ENCODE measurements around the gene SHANK3. TPM values are rescaled to one million over a fixed set of nuclear protein-coding genes. Genes with fewer than 3 reads are reported as not detected.

Gene SHANK3
- total RNA-seq, 1 experiment from 2014 or later: 0.46 TPM

DNA sequence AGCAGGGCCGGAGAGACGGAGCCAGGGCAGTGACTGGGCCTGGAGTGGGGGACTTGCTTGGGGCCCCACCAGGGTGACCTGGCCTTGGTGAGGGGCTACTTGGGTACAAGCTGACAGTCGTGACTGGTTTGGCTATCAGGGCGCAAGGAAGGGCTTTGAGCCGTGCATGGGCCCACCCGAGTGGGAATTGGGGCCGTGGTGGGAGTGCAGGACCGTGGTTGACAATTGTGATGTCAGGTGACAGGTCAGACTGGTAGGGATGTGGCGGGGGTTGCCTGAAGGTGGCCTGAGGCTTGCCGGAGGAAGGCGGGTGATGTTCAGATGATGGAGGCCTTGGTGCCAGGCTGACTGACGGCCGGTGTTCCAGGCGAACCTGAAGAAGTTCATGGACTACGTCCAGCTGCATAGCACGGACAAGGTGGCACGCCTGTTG lies 5.6 kb downstream of the SHANK3 start:
- DNase-seq (ENCODE audit: low read depth): no peak

DNA sequence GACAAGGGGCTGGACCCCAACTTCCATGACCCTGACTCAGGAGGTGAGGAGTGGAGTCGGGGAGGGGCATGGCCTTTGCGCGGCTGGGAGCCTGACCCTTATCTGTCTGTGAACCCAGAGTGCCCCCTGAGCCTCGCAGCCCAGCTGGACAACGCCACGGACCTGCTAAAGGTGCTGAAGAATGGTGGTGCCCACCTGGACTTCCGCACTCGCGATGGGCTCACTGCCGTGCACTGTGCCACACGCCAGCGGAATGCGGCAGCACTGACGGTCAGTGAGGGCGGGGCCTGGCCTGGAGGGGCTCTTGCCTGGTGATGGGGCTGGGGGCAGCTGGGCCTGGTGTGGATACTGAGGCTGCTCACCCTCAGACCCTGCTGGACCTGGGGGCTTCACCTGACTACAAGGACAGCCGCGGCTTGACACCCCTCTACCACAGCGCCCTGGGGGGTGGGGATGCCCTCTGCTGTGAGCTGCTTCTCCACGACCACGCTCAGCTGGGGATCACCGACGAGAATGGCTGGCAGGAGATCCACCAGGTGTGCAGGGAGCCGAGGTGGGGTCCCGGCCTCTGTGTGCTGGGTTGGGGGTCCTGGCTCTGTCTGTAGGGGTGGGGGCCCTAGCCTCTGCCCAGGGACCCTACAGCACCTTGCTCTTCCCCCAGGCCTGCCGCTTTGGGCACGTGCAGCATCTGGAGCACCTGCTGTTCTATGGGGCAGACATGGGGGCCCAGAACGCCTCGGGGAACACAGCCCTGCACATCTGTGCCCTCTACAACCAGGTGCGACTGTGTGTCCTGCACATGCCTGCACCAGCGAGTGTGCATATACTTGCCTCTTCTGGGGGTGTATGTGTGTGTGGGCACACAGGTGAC lies 6.3 kb downstream of the SHANK3 start:
- no peak for DNase-seq (ENCODE audit: low read depth)

DNA sequence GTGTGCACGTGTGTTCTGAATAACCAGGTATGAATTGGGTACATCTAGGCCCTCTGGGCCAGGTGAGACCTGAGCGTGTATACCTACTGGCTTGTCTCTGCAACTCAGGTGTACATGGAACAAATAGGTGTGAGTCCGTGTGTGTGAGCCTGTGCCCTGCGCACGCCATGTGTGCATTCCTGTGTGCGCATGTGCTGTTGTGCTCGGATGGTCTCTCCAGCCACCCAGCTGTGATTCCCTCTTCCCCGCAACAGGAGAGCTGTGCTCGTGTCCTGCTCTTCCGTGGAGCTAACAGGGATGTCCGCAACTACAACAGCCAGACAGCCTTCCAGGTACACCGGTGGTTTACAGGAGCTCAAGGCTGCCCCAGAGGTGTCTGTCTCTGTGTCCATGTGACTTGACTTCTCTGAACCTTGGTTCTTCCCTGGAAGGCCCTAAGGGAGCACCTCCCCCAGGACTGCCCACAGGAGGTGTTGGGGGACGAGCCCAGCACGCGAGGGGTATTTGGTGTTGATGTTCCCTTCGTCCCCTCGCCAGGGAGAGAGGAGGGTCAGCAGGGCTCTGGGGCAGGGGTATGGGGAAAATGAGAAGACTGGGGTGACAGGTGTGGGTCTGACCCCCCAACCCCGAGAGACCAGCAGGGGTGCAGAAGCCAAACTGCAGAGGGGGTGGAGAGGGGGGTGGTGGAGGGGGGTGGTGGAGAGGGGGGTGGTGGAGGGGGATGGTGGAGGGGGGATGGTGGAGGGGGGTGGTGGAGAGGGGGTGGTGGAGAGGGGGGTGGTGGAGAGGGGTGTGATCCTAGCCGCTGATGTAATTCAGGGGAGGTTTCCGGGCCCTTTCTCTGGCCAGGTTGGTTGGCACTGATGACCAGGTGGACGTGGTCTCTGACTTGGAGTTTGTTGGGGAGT lies 10.7 kb downstream of the SHANK3 start:
- DNase-seq (ENCODE audit: low read depth): no peak

DNA sequence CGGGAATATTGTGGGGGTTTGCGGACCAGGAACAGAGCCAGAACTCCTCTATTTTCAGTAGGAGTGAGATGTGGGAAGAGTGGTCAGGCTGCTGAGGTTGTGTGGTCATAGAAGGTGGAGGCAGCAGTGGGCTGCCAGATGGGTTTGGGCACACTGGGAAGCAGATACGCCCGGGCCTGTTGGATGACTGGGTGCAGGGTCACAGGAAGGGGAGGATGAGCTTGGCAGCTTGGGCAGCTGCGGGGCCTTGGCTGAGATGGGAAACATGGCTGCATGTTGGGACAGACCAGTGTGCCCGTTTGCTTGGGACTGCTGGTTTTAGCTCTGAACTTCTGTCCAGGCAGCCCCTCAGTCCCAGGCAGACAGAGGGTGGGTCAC lies 11.4 kb downstream of the SHANK3 start:
- DNase-seq (ENCODE audit: low read depth): no peak

DNA sequence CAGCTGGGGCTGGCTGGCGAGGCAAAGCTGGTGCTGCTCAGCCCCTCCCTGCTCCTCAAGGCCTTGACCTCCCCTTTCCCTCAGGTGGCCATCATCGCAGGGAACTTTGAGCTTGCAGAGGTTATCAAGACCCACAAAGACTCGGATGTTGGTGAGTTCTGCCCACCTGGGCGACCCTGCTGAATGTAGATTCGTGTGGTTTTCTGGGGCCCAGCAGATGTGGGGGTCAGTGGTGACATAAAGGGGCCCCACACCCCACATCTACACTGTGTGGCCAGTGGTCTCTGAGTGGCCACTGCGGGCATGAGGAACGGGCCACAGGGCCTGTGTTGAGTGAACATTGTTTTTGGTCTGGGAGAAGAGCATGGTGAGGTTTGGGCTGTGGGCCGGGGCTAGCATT lies 11.9 kb downstream of the SHANK3 start:
- no peak for DNase-seq (ENCODE audit: low read depth)

DNA sequence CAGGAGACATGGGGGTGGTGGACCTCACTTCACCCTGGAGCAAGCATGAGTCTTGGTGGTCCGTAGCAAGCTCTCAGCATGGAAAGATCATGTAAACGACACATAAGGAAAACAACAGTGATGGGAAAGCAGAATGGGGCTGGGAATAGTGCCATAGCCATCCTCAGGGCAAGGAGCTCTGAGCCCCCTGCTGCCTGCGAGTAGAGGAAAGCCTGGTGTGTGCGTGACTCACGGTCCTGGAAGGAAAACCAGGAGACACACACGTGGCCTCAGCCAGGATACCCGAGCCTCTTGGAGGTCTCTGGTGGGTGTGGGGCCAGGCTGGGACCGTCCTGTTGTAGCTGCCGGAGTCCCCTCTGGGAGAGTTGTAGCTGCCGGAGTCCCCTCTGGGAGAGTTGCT lies 12.4 kb downstream of the SHANK3 start:
- DNase-seq (ENCODE audit: low read depth): peak; percentile 66

DNA sequence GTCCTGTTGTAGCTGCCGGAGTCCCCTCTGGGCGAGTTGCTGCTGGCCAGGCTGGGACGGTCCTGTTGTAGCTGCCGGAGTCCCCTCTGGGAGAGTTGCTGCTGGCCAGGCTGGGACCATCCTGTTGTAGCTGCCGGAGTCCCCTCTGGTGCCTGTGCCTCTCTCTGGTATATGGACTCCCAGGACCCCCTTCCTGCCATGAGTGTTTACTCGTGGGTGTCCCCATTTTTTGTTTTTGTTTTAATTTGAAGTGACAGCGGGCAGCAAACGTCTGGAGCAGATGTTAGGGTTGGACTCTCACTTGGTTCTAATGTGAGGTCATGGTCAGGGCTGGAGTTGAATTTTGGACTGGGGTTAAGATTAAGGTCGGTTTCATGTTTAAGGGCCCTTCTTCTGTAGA lies 14.2 kb downstream of the SHANK3 start:
- no peak for DNase-seq (ENCODE audit: low read depth)

DNA sequence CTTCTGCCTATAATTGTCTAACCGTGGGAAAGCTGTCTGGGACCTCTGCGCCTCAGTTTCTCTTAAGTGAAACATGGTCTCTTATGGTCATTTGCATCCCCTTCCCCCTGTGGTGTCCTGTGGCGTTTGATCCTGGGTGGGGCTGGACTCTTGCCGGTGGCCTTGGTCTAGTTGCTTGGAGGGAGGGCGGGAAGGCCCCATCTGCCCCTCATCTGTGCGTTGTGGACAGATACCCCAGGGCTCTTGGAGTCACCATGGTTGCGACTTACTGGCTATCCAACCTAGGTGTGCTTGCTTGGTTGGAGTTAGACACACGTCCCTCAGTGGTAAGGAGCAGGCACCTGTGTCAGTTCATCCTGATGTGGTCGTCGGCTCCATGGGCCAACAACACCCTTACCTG lies 15.2 kb downstream of the SHANK3 start:
- DNase-seq (ENCODE audit: low read depth): no peak

DNA sequence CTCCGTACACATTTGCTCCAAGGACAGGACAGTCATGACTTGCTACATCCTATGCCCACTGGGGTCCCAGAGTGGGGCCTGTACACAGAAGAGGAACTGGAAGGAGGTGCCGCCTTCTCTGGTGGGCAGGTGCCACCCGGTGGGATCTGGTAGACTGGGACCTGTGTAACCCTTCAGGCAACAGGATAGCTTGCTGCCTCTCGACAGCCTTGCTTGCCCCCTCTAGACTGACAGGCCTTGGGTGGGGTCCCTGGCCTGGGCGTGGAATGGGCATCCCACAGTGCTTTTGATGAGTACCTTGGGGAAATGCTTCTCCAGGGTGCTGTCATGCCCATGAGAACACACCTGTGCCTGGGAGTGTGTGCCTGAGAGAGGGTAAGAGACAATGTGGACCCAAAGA lies 15.8 kb downstream of the SHANK3 start:
- no peak for DNase-seq (ENCODE audit: low read depth)

DNA sequence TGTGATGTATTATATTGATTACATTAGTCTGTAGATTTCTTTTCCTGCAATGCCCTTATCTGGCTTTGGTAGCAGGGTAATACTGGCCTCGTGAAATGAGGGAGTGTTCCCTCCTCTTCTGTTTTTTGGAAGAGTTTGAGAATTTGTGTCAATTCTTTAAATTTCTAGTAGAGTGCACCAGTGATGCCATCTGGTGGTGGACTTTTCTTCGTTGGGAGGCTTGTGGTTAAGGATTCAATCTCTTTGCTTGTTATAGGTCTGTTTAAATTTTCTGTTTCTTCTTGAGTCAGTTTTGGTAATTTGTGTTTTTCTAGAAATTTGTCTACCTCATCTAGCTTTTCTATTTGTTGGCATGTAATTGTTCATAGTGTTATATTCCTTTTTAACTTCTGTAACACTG lies 18.9 kb downstream of the SHANK3 start:
- DNase-seq (ENCODE audit: low read depth): no peak

DNA sequence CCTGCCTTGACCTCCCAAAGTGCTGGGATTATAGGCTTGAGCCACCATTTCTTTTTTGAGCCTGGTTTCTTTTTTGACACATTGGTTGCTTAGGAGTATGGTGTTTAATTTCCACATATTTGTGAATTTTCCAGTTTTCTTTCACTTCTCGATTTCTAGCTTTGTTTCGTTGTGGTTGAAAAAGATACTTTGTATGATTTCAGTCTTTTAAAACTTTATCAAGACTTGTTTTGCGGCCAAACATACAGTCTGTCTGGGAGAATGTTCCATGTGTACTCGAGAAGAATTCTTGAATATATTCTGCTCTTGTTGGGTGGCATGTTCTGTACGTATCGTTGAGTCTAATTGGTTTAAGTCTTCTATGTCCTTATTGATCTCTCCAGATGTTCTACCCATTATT lies 20.8 kb downstream of the SHANK3 start:
- DNase-seq (ENCODE audit: low read depth): no peak

DNA sequence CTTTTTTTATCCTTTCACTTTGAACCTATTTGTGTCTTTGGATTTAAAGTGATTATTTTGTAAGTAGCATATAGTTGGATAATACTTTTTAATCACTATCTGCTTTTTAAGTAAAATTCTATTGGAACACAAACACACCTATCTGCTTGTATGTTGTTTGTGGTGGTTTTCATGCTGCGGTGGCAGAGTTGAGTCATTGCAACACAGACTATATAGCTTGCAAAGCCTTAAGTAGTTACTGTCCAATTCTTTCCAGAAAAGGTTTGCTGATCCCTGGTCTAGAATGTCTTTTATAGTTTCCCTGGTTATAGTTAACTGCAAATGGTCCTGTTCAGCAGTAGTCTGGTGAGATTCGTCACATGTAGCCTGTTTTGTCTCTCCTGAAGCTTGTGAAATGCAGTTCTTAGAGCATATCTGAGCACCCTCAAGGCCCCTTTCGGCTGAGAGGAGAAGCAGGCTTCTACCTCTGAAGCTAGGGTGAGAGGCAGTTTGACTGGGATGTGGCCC lies 21.5 kb downstream of the SHANK3 start:
- DNase-seq (ENCODE audit: low read depth): no peak

DNA sequence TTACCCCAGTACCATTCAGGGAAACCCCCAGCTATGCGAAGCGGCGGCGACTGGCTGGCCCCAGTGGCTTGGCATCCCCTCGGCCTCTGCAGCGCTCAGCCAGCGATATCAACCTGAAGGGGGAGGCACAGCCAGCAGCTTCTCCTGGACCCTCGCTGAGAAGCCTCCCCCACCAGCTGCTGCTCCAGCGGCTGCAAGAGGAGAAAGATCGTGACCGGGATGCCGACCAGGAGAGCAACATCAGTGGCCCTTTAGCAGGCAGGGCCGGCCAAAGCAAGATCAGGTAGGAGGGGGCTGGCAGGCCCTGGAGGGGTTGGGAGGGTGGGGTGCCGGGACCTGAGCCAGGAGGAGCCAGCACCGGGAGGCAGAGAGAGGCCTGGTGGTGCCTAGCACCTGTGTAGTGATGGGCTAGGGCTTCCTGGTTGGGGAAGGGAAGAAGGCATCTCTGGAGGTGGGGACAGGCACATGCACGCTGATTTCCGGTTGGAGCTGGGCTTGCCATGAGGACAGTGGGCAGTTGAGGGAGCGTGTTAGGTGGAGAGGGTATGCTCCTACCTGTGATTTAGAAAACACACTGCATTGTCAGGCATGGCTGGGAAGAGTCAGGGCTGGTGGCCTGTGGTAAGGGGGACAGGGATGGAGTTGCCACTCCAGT lies 22.3 kb downstream of the SHANK3 start:
- DNase-seq (ENCODE audit: low read depth): no peak

DNA sequence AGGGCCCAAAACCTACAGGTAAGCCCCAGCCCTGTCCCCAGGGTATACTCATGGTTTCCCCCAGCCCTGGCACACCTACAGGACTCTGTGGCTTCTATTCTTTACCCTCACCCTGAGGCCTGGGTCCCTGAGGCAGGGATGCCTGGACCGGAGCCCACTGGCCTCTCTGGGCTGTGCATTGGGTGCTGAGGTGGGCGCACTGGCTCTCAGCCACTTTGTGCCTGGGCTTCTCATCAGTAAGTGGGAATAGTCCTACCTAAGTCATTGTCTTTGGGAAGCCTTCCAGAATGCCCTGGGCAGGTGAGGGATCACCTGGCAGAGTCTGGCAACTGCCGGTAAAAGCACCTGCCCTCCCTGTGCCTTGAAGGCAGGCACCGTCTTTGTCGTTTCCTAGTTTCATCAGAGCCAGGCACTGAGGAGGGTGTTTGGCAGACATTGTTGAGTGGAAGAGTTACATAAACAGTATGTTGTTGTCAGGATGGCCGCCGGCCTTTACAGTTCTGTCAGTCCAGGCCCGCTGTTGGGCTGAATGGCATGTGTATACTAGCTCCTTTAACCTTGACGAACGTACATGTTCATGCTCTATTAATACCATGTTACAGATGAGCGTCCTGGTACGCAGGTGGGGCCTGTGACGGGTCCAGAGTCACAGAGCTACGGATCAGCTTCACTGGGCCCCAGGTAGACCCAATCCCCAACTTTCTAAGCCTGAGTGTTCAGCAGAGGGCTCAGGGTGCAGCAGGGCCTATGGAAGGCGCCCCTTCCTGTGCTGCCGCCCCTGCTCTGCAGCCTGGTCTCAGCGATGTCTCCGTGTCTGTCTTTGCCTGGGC lies 23.0 kb downstream of the SHANK3 start:
- no peak for DNase-seq (ENCODE audit: low read depth)

DNA sequence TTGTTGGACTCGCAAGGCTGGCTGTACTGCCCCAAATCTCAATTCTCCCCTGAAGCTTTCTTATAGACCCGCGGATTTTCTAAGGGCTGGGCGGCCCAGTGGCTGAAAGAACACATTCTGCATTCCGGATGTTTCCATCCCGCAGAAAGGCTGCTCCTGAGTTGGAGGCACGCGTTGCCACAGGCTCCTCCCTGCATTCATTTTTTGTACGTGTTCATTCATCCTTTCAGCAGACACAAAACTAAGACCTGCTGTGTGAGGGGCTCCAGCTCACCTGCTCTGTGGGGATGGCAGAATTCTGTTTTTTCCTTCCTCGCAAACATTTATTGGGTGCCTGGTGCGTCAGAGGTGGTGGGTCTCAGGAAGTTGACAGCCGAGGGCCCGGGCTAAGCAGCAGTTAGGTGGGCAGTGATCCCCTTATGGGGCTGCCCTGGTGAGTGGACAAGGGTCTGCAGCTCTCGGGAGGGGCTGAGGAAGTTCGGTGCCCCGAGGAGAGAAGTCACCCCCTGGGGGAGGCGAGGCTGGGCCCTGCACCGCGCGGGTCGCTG lies 23.7 kb downstream of the SHANK3 start:
- DNase-seq (ENCODE audit: low read depth): no peak

DNA sequence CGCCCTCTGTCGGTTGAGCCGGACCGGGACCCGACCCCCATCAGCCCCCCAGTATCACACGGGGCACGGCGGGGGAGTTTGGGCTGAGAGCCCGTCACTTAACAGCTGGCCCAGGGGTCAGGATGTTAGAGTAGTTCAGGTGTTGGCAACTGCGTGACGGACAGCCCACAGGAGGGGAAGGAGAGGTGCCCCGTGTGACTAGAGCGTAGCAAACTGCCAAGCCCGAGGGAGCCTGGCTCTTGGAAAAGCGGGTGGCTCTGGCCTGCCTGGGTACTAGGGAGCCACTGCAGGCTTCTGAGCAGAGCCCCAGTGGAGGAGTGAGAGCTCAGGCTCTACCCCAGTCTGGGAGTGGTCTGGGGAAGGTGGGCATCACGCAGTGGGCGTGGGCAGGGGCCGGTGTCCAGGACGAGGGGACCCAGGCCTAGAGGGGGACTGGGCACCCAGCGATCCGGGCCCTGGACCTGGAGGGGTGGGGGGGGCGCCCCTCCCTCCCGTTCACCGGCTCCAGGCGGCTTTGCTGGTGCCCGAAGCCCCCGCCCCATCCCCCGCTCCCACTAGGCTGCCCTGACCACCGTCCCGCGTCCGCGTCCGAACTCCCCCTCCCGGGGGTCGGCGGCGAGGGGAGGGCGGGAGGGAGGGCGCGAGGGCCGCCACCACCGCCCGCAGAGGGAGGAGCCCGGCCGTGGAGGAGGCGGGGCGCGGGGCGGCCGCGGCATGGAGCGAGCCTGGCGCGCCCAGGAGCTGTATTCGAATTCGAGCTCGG lies 24.4 kb downstream of the SHANK3 start:
- DNase-seq (ENCODE audit: low read depth): no peak

DNA sequence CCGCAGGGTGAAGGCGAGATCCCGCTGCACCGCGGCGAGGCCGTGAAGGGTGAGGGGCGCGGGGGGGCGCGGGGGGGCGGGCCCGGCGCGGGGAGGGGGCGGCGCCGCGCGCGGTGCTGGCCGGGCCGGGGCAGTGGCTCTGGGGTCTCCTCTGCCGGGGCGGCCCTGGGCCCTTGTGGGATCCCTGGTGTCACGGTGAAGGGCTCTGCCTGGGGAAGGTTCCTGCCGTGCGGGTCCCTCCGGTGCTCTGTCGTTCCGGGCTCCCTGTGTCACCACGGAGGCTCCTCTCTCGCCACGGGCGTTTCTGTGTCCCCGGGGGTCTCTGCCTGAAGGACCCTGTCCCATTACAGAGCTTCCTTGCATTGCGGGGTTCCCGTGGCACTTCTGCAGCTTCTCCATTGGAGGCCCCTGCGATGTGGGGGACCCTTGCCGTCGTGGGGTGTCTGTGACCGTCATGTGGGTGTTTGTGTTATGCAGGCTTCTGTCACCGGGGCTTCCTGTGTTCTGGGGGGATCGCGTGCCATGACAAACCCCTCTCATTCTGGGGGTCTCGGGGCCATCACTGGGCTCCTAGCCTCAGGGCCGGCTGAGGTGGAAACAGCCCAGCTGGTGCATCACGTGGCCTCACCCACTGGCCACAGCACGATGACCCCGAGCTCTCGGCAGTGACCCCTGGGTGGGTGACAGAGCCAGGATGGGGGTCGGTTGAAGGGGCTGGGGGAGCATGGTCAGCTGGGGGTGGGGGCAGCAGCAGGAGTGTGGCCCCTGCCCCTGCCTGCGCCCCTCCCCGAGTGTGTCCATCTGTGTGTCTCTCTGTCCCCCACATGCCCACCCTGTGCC lies 25.3 kb downstream of the SHANK3 start:
- no peak for DNase-seq (ENCODE audit: low read depth)

DNA sequence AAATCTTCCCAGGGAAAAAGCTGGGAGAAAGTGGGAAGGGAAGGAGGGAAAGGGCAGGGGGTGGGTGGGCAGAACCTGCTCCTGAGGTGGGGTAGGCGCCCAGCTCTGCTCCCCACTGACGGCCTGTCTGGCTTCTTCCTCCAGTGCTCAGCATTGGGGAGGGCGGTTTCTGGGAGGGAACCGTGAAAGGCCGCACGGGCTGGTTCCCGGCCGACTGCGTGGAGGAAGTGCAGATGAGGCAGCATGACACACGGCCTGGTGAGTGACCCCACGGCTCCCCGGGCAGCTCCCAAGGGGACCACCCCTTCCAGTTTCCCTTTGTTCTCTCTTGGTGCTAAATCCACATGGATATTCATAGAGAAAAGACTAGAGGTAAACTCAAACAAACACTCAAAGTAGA lies 25.9 kb downstream of the SHANK3 start:
- no peak for DNase-seq (ENCODE audit: low read depth)
